NAMALWA (cell line): Measurements from ENCODE around the gene SUPT3H.

ENCODE experiments used
- DNase-seq: peaks from one replicate; pipeline ENCODE4 v3.0.0-alpha.2; 2015; ENCODE audit warnings: low spot score

The SUPT3H gene

DNA sequence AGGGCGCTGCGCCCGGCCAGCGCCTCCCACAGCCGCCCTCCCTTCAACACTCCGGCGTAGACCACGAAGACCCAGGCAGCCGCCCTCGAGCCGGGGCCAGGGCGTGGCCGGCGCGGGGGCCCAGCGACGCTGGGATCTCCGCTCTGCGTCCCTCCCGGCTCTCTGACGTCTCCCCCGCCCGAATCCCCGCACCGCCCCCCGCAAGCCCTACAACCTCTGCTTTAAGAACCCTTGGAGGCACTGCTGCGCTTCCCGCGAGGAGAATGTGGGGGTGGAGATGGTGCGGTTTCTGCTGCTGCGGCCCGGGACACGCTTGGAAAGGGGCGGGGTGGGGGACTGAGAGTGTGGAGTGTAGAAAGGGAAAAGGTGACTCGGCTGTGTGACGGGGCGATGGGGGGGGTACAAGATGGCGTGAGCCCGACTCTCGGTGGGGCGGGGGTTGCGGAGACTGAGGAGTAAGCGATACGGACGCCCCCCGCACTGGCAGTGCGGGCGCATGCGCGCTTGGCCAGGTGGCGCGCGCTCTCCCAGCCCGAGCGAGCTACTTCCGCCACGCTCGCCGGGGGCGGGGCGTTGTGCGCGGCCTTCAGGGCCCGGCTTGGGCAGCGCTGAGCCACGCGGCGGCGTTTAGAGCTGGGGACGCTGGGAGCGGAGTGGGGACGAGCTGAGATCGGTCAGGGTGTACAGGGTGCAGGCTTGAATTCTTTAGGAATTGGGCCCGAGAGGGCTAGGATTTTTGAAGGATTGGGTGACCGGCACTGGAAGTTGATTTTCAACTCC is at the start of gene SUPT3H:
SUPT3H (minus strand) TSS at position 381 of the 780 bp plus-strand sequence.
- DNase-seq = peak; percentile 97

DNA sequence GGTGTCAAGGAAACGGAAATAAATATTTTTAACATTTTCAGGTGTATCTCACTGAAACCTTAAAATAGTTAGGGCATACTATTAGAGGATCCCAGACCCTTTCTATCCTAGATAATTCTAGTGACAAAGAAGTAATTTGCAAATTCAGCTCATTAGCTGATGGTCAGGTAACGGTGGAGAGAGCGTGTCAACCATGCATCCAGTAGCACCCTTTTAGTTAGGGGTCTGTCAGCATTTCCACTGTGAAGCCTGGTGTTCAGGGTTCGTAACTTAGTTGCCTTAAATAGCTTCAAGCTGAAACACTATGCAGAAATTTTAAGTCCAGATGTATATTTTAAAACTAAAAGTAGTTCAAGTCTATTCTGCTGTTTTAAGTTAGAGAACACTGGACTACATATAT is 48.5 kb upstream of the SUPT3H start:
- no peak for DNase-seq

DNA sequence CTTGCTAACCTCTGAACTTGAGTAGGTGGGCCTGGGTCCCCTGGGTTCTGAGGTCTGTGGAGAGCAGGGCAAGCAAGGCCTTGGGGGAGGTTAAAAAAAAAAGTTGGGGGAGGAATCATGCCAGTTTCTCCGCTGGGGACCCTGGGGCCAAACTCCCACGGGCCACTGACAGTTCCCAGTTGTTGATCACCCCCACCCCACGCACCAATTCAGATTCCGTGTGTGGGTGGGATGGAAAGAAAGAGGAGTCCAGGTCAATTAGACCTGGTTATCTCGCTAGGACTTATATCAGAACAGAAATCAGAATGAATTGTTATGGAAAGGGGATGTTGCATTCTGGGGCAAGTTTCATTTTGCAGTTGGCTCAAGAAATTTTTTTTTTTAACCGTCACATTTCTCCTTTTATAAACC is 46.7 kb upstream of the SUPT3H start:
- DNase-seq = no peak

DNA sequence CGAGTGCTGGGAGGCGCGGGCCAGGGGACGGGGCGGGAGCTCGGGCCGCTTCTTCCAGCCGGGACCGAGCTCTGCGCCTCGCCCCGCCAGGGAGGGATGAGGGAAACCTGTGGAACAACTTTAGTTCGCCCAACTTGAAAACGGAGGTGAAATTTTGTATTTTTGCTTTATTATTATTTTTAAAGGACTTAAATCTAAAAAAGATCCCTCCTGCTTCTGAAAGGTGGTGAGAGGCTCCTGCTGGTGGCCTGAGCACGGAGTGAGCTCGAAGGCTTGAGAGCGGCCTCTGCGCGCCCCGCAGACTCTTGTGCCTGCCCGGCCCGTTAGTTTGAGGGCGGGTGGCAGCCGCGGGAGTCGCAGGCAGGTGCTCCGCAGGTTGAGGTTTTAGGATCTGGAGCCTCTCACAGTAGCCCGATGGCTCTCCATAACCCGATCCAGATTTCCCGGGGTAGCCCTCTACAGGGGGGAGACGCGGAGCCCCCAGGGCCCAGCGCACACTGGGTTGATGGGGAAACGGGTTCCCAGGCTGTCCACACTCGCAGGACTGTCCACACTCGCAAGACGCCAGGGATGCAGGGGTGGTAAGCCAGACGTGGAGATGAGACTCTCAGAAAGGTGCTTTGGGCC is 46.2 kb upstream of the SUPT3H start:
- no peak for DNase-seq

DNA sequence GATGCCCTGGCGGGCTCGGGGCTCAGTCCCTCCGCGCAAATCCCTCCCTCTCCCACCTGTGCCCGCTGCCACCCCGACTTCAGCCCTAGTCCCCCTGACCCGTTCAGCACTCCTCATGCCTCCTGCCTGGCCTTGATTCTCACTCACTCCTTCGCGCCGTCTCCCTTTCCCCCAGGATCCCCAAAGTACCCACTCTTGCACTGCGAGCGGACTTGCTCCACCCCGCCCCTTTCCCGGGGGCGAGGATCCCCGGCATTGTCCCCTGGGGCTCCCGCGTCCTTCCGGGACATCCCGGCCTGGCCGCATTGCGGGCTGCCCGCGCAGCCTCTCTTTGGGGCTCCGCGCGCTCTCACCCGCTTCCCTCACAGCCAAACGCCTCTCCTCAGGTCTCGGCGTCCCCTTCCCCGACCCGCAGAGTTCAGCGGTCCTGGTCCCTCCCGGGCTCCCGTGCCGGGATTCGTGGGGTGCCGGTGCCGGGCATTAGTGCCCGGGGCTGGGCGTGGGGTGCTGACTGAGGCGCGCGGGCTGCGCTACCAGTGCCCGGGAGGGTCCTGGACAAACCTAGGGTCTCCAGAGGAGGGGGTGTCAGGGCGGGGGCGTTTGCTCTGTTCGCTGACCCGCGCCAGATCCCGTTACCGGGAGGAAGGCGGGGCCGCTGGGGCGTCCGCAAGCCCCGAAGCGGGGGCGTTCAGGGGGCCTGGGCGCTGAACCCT is 45.5 kb upstream of the SUPT3H start:
- DNase-seq = no peak

GRCh38 chr6:45422503-45423110 is 44.9 kb upstream of the SUPT3H start:
- DNase-seq = no peak

DNA sequence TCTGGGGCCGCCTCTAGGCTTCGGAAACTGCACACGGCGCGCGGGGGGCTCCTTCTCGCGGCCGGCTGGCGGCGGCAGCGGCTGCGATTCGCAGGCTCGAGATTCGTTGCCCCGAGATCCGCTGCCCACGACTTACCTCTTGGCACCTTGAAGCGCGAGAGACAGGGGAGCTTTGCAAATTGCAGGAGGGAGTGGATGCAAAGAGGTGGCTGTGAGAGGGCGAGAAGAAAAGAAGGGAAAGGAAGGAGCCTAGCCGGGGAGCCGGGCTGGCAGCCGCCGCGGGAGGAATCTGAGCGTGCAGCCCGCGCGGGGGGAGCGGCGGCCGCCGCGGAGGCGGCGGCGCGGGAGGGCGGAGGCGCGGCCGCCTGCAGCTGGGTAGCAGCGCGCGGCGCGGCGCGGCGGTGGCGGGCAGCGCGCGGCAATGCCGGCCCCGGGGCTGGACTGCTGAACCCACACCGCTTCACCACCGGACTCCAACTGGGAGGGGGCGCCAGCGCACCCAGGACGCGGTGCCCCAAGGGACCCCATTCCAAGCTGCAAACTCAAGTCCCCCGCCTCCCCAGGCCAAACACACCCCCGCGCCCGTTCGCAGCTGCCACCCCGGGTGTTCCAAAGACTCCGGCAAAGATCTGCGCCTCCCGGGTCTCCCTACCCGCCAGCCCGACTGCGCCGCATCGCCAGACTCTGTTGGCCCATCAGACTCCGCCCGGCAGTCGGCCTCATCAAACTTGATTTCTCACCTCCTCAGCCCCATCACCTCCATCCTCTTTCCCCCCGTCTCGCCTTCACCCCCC is 44.2 kb upstream of the SUPT3H start:
- DNase-seq = peak; percentile 35

DNA sequence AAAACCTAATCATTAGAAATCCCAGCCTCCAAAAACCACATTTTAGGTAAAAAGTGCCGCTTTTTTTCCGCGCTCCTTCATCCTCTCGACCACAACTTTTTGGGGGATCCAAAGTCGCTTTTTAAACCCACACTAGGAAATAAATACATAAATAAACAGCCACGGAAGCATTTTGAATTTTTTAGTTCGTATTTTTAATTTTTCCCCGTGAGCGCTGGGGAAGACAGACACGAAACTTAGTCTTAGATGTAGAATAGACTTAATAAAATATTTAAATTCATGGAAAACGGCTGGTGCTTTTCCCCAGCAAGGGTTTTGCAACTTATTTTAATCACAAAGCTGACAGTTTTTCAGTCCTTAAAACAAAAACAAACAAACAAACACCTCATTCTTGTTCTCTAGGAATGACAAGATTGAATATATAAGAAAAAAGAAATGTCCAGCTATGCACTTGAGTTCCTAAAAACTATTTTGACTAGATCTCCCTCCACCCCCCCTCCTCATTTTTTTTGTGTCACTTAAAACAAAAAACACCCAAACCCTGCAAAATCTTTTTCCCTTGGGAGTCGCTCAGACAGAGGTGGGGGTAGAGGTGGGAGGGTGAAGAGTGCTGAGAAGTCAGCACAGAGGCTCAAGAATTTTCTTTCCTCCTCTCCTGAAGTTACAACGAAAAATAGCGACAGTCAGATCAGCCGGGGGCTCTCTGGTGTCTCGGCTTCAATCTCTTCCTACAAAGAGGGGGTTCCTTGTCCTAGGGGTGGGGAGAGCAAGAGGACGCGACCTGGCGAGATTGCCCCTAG is 43.4 kb upstream of the SUPT3H start:
- no peak for DNase-seq

DNA sequence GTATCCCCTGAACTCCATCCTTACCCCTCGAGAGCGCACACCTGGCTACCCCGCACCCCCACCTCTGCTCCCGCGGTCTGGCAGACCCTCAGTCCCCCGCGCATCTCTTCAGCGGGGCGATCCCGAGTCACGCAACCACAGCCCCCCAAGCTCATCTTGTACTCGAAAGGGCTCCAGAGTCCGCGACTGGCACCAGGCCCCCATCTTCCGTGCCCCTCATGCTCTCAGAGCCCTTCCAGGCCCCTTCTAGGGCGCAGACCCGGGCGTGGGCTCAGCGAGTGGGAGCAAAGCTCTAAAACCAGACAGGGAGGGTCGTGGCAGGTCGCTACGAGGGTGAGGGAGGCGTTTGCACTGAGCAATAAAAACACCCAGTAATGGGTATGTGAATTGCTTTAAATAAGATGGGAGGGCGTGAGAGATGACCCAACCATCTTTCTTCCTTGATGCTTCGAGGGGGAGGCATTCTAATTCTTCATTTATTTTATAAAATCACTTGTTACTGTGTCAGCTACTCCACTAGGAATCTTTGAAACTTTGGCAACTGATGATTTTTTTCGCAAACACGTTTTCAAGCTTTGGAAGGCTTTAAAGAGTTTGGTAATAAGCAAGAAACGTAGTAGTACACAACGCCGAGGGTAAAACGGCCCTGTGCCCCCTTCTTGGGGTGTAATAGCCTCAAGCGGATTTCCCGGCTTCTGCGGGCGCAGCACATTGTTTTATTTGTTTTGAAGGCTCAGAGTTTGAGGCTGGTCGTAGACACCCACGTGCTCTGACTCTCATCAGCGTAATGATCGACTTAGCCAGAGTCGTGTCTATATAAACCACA is 42.6 kb upstream of the SUPT3H start:
- DNase-seq = peak; percentile 6

- peak; percentile 41 for DNase-seq
Measured at GRCh38 chr6:45419571-45420082, 41.9 kb upstream of the SUPT3H start.

DNA sequence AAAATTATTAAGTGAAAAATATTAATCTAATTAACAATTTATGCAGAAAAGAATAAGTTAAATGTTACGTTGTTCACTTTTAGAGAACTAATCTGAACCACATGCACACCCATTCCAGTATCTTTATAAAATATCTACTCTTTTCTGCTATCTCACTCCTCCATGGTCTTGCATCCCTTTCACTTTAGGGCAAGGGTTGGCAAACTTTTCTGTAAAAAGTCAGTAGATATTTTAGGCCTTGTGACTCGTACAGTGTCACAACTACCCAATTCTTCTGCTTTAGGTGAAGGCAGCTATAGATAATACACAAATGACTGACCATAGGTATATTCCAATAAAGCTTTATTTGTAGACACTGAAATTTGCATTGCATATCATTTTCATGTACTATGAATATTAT is 39.7 kb upstream of the SUPT3H start:
- no peak for DNase-seq

DNA sequence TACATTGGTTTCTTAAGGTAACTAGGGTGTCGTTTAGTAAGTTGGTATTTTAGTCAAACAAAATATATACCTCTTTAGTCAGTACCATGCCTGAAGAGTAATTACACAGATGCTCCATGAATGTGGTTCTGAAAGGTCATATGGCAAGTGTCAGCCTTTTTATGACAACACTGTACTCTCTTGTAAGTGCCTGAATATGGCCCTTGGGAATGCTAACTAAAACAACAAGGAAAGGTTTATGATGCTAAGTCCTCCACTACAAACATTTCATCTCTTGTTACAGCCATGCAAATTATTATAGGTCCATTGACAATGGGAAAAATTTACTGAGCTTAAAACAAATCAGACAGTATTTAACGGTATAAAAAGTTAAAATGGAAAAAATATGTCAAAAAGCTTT is 39.0 kb upstream of the SUPT3H start:
- no peak for DNase-seq

GRCh38 chr6:45415788-45416518 is 38.2 kb upstream of the SUPT3H start:
- DNase-seq = no peak

DNA sequence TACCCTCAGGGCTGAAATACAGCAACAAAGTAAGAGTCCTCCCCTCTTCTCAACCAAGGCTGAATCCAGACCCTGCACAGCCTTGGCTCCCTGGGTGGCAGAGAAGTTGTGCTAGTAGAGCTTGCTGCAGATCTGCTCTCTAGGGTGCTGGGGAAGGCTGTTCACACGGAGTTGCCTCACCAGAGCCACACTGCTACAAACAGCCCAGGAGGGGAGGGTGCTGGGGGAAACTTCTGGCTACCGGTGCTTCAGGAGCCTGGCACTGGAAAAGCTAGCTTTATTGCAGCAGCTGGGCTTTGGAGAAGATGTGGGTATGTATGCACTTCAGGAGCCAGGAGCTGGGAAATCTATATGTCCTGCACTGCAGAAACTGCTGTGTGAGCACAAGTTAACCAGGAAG is 37.6 kb upstream of the SUPT3H start:
- DNase-seq = no peak

- no peak for DNase-seq
Measured at GRCh38 chr6:45411959-45412358, 34.2 kb upstream of the SUPT3H start.

GRCh38 chr6:45400021-45400420 is 22.3 kb upstream of the SUPT3H start:
- no peak for DNase-seq

GRCh38 chr6:45398075-45398813 is 20.5 kb upstream of the SUPT3H start:
- DNase-seq = no peak

DNA sequence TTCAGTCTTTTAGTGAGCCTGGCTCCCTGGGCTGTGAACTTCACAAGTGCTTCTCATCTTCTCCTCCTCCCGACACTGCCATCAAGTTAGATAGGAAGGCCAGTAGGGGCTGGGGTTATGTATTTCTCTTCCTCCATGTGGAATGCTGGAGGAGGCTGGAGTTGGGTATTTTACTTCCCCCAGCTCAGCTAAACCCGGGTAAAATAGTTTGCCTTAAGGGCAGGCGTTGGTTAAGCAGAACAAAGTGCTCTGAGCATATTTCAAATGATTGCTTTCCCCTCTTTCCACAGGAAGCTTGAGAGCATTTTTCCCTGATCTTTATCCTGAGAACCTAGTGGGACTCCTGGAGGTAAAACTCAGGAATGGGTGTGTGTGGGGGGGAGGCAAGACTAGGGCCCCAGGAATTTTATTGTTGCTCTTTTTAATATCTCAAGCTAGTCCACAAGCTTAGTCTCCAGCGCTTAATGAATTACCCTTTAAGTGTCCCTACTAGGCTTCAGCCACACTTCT is 16.9 kb upstream of the SUPT3H start:
- no peak for DNase-seq
